Activated CD4-positive, alpha-beta T cell treated with anti-CD3 and anti-CD28 coated beads for 36 hours (primary cell): ENCODE data around the gene DNAJB4. TPM values are rescaled to one million over a fixed set of nuclear protein-coding genes. Genes with fewer than 3 reads are reported as not detected.

Experiments used
- ATAC-seq: fragments of 200-7000 bp; cut with Tn5 transposase; one replicate; pipeline ENCODE4 v1.10.0; 2021; ENCODE audit warnings: mild to moderate bottlenecking, moderate library complexity
- CTCF ChIA-PET: fragments of 350-600 bp; sonication (Branson Sonifier 250); formaldehyde crosslinking; loops from one replicate; lab custom pipeline; 2021; ENCODE audit warnings: antibody characterized with exemption; lab: Charles Lee
- POLR2A ChIA-PET: fragments of 350-600 bp; sonication (Branson Sonifier 250); formaldehyde crosslinking; loops from one replicate; lab custom pipeline; 2021; ENCODE audit warnings: antibody characterized with exemption, inconsistent platforms; lab: Charles Lee
- DNase-seq: peaks from one replicate; pipeline ENCODE4 v3.0.0-alpha.2; 2020
- H3K27ac Mint-ChIP-seq: one replicate; pipeline ENCODE4 v1.8.0; 2021; ENCODE audit warnings: mixed read lengths
- H3K27me3 Mint-ChIP-seq: one replicate; pipeline ENCODE4 v1.8.0; 2021; ENCODE audit warnings: mixed read lengths
- H3K36me3 Mint-ChIP-seq: one replicate; pipeline ENCODE4 v1.8.0; 2021; ENCODE audit warnings: low read depth, mixed read lengths
- H3K4me1 Mint-ChIP-seq: one replicate; pipeline ENCODE4 v1.8.0; 2021; ENCODE audit warnings: mixed read lengths
- H3K4me3 Mint-ChIP-seq: one replicate; pipeline ENCODE4 v1.8.0; 2021; ENCODE audit warnings: mild to moderate bottlenecking, moderate library complexity, mixed read lengths
- H3K9me3 Mint-ChIP-seq: one replicate; pipeline ENCODE4 v1.8.0; 2021; ENCODE audit warnings: low read depth, mixed read lengths
- intact Hi-C, 2 experiments: fragments of 100-400 bp; cut with DNase I in 1 of 2; cut with micrococcal nuclease in 1 of 2; formaldehyde crosslinking; loops; one replicate each; pipeline versions ENCODE4 v1.14.2 to v1.15.1; 2022 to 2024; cut with DNase I, micrococcal nuclease
- total RNA-seq, 2 experiments: library from RNA; stranded (reverse); gene quantifications; one replicate each; pipeline ENCODE4 v1.2.3, GENCODE V29; 2021

Gene DNAJB4
- total RNA-seq, 2 experiments from 2014 or later: 8.8 to 9.8 TPM

DNA sequence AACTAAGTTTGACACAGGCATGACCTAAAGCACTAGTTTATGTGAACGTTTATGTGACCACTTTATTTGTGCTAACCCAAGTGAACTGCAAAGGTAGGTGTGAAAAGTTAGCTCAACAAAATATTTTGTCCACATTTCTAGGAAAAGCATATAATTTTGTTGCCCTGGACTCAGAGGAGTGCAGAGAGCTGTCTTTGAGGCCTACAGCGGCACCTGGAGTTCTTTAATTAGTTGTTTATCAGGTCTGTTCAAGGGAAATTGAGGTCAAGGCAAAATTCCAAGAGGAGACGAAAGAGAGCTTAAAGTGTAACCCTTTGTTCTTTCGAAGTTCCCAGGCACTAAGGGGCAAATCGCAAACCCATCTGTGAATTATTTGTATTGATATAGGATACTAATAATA lies 42.4 kb downstream of the DNAJB4 start:
- CTCF ChIA-PET: interaction anchor here (0.7 to 1.5 kb wide), 2 partner anchors 11 to 67 kb away, joined by 3 read pairs; no protein-coding TSS in a partner anchor
- Mint-ChIP-seq H3K27ac (no peak overlapping the region), H3K4me3 (no peak overlapping the region), H3K36me3 (no peaks in the 10 kb centered on the region), H3K27me3 (peaks cover 35% of the 10 kb centered on the region), H3K9me3 (no peaks in the 10 kb centered on the region), H3K4me1 (peaks cover 29% of the 10 kb centered on the region)
- ATAC-seq (no peak), DNase-seq (no peak)
- POLR2A ChIA-PET: interaction anchor here (1.4 to 3.4 kb wide), 2 partner anchors 42 to 69 kb away, joined by 5 to 20 read pairs; partner anchors contain the start of genes DNAJB4 and FUBP1
- intact Hi-C loops: loop anchor here in 1 of 2 experiments (5.0 kb wide), 1 partner anchor 65 kb away; no protein-coding TSS in a partner anchor

DNA sequence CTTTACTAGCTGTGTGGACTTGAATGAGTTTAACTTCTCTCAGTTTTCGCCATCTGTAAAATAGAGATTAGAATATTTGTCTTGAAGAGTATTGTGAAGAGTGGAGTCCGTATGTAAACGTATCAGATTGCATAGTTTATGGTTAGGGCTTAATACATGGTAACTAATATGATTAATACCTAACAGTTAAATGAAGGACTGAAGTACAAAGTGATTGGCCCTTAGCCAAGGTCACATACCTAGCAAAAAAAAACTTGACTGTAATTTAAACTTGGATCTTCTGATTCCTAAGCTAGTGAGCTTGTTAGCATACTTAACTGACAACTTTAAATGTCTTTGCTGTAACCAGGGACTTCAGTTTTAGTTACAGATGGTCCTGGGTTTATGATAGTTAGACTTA lies 42.9 kb downstream of the DNAJB4 start:
- Mint-ChIP-seq H3K4me1 (peaks cover 29% of the 10 kb centered on the region), H3K27ac (no peak overlapping the region), H3K4me3 (no peak overlapping the region), H3K36me3 (no peaks in the 10 kb centered on the region), H3K9me3 (no peaks in the 10 kb centered on the region), H3K27me3 (peaks cover 35% of the 10 kb centered on the region)
- no peak for ATAC-seq
- ChIA-PET POLR2A (interaction anchor here (1.4 to 3.4 kb wide), 2 partner anchors 43 to 69 kb away, joined by 5 to 20 read pairs; partner anchors contain the start of genes DNAJB4 and FUBP1), CTCF (interaction anchor here (0.9 to 1.5 kb wide), 3 partner anchors 12 to 30 kb away, joined by 3 to 4 read pairs (median 3); no protein-coding TSS in a partner anchor)
- DNase-seq: no peak
- intact Hi-C loops: loop anchor here in 1 of 2 experiments (5.0 kb wide), 1 partner anchor 65 kb away; no protein-coding TSS in a partner anchor

DNA sequence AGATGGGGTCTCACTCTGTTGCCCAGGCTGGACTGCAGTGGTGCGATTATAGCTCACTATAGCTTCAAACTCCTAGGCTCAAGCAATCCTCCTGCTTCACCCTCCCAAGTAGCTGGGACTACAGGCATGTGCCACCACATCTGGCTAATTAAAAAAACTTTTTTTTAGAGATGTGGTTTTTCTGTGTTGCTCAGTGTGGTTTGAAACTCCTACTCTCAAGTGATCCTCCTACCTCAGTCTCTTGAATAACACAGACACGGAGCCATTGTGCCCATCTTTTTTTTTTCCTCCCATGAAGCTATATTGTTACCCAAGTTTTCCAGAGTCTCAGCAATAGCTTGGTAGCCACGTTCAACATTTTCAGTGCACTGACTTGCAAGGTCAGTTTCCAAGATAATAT lies 43.7 kb downstream of the DNAJB4 start:
- DNase-seq (no peak), ATAC-seq (peak; percentile 55)
- Mint-ChIP-seq H3K4me3 (no peak overlapping the region), H3K27me3 (peaks cover 35% of the 10 kb centered on the region), H3K27ac (no peak overlapping the region), H3K4me1 (peaks cover 29% of the 10 kb centered on the region), H3K9me3 (no peaks in the 10 kb centered on the region), H3K36me3 (no peaks in the 10 kb centered on the region)
- ChIA-PET CTCF (interaction anchor here (0.9 to 1.5 kb wide), 3 partner anchors 11 to 29 kb away, joined by 3 to 4 read pairs (median 3); no protein-coding TSS in a partner anchor), POLR2A (interaction anchor here (0.9 to 1.4 kb wide), 2 partner anchors 44 to 70 kb away, joined by 4 to 5 read pairs; partner anchors contain the start of genes DNAJB4 and FUBP1)
- intact Hi-C loops: loop anchor here in 1 of 2 experiments (5.0 kb wide), 1 partner anchor 64 kb away; no protein-coding TSS in a partner anchor

DNA sequence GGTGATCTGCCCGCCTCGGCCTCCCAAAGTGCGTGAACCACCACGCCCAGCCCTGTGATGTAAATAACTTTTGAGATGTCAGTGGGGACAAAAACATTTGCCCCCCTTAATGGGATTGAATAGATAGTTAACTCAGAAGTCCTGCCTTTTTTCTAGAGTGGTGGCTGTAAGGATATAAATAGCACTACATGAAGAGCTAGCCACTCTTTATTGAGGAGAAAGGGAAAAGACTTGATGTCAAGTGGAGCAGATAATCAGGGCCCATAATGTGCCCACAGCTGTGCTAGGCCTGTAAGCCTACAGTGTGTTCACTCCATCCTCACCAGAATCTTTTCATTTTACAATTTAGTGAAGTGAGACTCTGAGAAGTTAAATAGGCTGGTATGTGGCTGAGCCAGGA lies 44.7 kb downstream of the DNAJB4 start:
- DNase-seq (no peak), ATAC-seq (no peak)
- POLR2A ChIA-PET: interaction anchor here (1.2 to 1.5 kb wide), 2 partner anchors 9 to 44 kb away, joined by 3 to 9 read pairs; partner anchors contain the start of gene DNAJB4
- Mint-ChIP-seq H3K4me1 (peaks cover 29% of the 10 kb centered on the region), H3K36me3 (no peaks in the 10 kb centered on the region), H3K27ac (no peak overlapping the region), H3K4me3 (no peak overlapping the region), H3K27me3 (peaks cover 35% of the 10 kb centered on the region), H3K9me3 (no peaks in the 10 kb centered on the region)
- intact Hi-C loops: loop anchor here in 1 of 2 experiments (5.0 kb wide), 1 partner anchor 63 kb away; no protein-coding TSS in a partner anchor
- CTCF ChIA-PET: interaction anchor here (0.6 kb wide), 1 partner anchor 45 kb away, joined by 3 read pairs; no protein-coding TSS in a partner anchor

DNA sequence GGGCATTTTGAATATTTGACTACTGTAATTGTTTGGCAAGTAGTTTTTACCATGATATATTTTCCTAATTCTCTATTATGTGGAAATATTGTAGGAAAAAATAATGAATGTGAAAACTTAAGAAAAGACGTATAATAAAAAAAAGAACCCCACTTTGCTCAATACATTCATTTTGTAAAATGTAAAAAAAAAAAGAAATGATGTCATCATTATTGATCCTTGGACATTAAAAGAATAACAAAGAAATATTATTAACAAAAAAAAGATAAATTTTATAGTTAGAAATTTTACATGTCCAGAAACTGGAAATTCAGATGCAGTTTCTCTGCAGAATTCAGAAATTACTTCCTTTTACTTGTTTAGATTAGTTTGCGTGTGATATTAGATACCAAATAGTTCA lies 46.3 kb downstream of the DNAJB4 start:
- peaks cover 22% of the 10 kb centered on the region for H3K4me1 Mint-ChIP-seq
- DNase-seq (no peak), ATAC-seq (no peak)
- ChIA-PET CTCF (no interaction called here), POLR2A (no interaction called here)
- no peak overlapping the region for H3K4me3 Mint-ChIP-seq
- peaks cover 23% of the 10 kb centered on the region for H3K27me3 Mint-ChIP-seq
- no peak overlapping the region for H3K27ac Mint-ChIP-seq
- no peaks in the 10 kb centered on the region for H3K36me3 Mint-ChIP-seq
- no peaks in the 10 kb centered on the region for H3K9me3 Mint-ChIP-seq
- intact Hi-C loops: no loop called here

DNA sequence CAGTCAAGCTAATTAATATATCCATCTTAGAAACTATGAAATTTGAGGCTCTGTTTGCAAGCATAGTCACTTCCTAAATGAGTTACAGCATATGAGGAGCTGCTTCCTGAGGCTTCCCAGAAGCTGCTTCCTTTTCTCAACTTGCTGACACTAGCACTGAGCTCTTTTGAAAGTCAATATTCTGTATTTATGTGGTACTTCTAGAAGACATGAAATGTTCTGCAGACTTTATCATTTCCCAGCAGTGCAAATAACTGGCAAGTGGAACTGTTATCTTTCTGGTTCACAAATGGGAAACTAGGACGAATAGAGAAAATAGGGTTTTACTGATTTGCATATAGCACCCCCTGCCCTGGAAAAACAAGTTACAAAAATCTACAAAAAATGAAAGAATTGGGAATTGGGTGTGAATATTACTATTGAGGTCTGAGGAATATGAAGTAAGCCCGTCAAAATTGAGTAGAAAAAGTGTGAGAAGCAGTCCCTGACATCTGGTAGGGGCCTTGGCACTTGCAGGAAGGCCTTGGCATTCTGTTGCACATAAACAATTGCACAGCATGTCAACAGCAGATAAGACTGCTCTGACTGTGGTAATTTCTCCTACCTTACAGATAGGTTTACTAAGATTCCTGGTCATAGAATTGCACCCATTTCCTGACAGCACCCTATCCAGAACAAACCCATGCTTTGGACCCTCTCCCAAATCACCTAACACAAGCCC lies 48.1 kb downstream of the DNAJB4 start:
- peaks cover 11% of the 10 kb centered on the region for H3K4me1 Mint-ChIP-seq
- H3K9me3 Mint-ChIP-seq: no peaks in the 10 kb centered on the region
- H3K27me3 Mint-ChIP-seq: peaks cover 12% of the 10 kb centered on the region
- CTCF ChIA-PET: interaction anchor here (0.6 kb wide), 2 partner anchors 10 to 188 kb away, joined by 3 read pairs; no protein-coding TSS in a partner anchor
- H3K4me3 Mint-ChIP-seq: no peak overlapping the region
- DNase-seq: no peak
- H3K27ac Mint-ChIP-seq: no peak overlapping the region
- POLR2A ChIA-PET: no interaction called here
- no peaks in the 10 kb centered on the region for H3K36me3 Mint-ChIP-seq
- ATAC-seq: no peak
- intact Hi-C loops: no loop called here

DNA sequence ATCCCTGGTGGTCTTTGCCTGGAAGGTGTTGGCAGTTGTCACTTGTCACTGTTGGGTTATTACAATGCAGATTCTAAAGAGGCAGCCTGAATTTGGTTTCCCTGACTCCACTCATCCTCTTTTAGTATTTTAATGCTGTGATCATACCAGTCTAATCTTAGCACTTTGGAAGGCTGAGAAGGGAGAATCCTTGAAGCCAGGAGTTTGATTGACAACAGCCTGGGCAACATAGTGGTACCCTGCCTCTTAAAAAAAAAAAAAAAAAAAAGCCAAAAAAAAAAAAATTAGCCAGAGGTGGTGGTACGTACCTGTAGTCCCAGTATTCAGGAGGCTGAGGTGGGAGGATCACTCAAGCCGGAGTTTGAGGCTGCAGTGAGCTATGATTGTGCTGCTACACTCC lies 48.8 kb downstream of the DNAJB4 start:
- Mint-ChIP-seq H3K27me3 (peaks cover 11% of the 10 kb centered on the region), H3K36me3 (no peaks in the 10 kb centered on the region), H3K9me3 (no peaks in the 10 kb centered on the region), H3K4me1 (peaks cover 7% of the 10 kb centered on the region), H3K27ac (no peak overlapping the region), H3K4me3 (no peak overlapping the region)
- ChIA-PET CTCF (interaction anchor here (0.6 kb wide), 1 partner anchor 389 kb away, joined by 3 read pairs; no protein-coding TSS in a partner anchor), POLR2A (interaction anchor here (0.5 kb wide), 1 partner anchor 872 kb away, joined by 3 read pairs; no protein-coding TSS in a partner anchor)
- no peak for DNase-seq
- no peak for ATAC-seq
- intact Hi-C loops: no loop called here

DNA sequence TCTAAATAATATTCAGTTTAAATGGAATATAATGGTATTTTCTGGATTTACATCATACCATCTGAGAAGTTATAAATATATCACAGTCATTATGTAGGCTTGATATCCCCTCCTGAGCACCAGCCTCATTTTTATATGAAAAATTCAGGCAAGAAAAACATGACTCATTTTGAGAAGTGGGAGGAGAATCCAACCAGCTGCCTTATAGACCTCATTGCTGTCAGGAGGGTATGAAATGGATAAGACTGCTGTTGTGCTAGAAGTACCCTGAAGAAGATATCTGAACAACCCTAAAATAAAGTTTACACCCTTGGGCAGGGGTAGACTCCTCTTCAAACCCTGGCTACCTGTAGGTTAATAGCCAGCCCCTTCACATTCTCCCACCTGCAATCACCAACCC lies 49.8 kb downstream of the DNAJB4 start:
- H3K4me3 Mint-ChIP-seq: no peak overlapping the region
- peaks cover 6% of the 10 kb centered on the region for H3K27me3 Mint-ChIP-seq
- H3K27ac Mint-ChIP-seq: no peak overlapping the region
- POLR2A ChIA-PET: no interaction called here
- intact Hi-C loops: no loop called here
- ATAC-seq: peak; percentile 57
- H3K4me1 Mint-ChIP-seq: peaks cover 5% of the 10 kb centered on the region
- DNase-seq: no peak
- CTCF ChIA-PET: no interaction called here
- no peaks in the 10 kb centered on the region for H3K36me3 Mint-ChIP-seq
- no peaks in the 10 kb centered on the region for H3K9me3 Mint-ChIP-seq

DNA sequence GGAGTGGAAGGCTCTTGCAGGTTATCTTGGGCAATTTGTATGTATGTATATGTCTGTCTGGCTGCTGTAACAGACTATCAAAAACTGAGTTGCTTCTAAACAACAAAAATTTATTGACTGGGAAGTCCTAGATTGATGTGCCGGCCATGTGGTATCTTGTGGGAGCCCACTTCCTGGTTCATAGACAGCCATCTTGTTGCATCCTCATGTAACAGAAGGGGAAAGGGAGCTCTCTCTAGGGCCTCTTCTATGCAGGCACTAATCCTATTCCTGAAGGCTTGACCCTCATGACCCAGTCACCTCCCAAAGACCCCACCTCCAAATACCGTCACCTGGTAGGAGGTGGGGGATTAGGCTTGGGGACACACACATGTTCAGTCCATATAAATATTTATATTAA lies 50.2 kb downstream of the DNAJB4 start:
- Mint-ChIP-seq H3K27me3 (peaks cover 6% of the 10 kb centered on the region), H3K4me1 (peaks cover 5% of the 10 kb centered on the region), H3K36me3 (no peaks in the 10 kb centered on the region), H3K27ac (no peak overlapping the region), H3K4me3 (no peak overlapping the region), H3K9me3 (no peaks in the 10 kb centered on the region)
- intact Hi-C loops: no loop called here
- ChIA-PET POLR2A (no interaction called here), CTCF (no interaction called here)
- ATAC-seq (peak; percentile 23), DNase-seq (no peak)

DNA sequence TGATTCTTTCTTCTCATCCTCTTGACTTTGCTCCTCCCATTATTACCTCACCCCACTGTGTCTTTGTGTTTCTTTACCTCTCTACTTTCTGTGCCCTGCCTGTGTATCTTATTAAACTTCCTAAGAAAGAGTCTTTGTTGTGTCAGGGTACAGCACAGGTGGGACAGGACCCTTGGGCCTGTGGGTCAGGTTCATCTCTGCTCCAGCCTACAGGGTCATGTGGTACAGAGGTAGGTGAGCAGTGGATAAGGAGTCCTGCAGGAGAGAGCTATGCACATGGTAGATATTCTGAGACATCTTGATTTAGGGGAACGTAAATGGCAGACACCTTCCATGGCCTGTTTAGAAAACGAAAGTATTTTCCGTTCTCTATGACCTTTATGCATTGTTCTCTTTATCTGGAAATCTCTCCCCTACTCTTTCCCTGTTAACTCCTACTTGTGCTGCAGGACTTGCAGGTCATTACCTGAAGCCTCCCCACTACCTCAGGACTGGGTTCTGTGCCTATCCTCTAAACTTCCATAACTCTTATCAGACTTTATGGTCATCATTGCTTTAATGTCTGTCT lies 50.9 kb downstream of the DNAJB4 start:
- Mint-ChIP-seq H3K27ac (no peak overlapping the region), H3K4me1 (peaks cover 5% of the 10 kb centered on the region), H3K4me3 (no peak overlapping the region), H3K36me3 (no peaks in the 10 kb centered on the region), H3K27me3 (peaks cover 6% of the 10 kb centered on the region), H3K9me3 (no peaks in the 10 kb centered on the region)
- intact Hi-C loops: no loop called here
- ATAC-seq: no peak
- CTCF ChIA-PET: no interaction called here
- POLR2A ChIA-PET: no interaction called here
- no peak for DNase-seq

DNA sequence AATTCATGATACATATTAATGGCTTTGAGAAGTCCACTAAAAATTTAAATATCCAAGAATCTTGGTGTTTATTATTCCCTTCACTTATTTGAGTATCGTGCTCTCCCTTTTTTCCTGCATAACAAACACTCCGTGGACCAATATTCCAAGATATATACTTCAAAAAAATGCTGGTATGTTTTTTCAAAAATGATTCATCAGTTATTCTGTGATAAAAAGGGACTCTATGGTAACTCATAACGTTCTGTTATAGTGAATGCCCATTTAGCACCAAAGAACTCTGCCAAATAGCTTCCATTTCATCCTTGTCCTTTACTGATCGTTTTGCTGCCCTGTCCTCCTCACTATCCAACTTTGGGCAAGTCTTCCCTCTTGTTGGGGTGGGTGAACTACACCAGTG lies 53.9 kb downstream of the DNAJB4 start:
- no peak overlapping the region for H3K27ac Mint-ChIP-seq
- POLR2A ChIA-PET: no interaction called here
- CTCF ChIA-PET: no interaction called here
- DNase-seq: no peak
- no peak for ATAC-seq
- no peaks in the 10 kb centered on the region for H3K9me3 Mint-ChIP-seq
- intact Hi-C loops: no loop called here
- H3K4me3 Mint-ChIP-seq: no peak overlapping the region
- H3K27me3 Mint-ChIP-seq: peaks cover 4% of the 10 kb centered on the region
- H3K4me1 Mint-ChIP-seq: peaks cover 5% of the 10 kb centered on the region
- H3K36me3 Mint-ChIP-seq: no peaks in the 10 kb centered on the region
